ENCODE measurements around the gene DAB2.
A peak's percentile ranks its signal among the peaks of the same experiment; 100 is the strongest.

DAB2 gene

GRCh38 chr5:39440192-39440957 is 15.6 kb upstream of the DAB2 start:
- Mint-ChIP-seq H3K27me3 (peaks cover 3% of the 10 kb centered on the region), H3K9me3 (no peaks in the 10 kb centered on the region), H3K27ac (no peak overlapping the region), H3K4me3 (no peak overlapping the region), H3K4me1 (peaks cover 6% of the 10 kb centered on the region), H3K36me3 (no peaks in the 10 kb centered on the region)
- DNase-seq (ENCODE audit: low spot score in 2 of 2) (no peak), ATAC-seq (ENCODE audit: low read depth) (no peak)

GRCh38 chr5:39439582-39440162 is 14.9 kb upstream of the DAB2 start:
- no peak overlapping the region for H3K27ac Mint-ChIP-seq
- DNase-seq (ENCODE audit: low spot score in 2 of 2) = no peak
- no peak overlapping the region for H3K4me3 Mint-ChIP-seq
- ATAC-seq (ENCODE audit: low read depth) = peak; percentile 54
- H3K36me3 Mint-ChIP-seq = no peaks in the 10 kb centered on the region
- no peaks in the 10 kb centered on the region for H3K9me3 Mint-ChIP-seq
- H3K27me3 Mint-ChIP-seq = peaks cover 3% of the 10 kb centered on the region
- peaks cover 6% of the 10 kb centered on the region for H3K4me1 Mint-ChIP-seq

GRCh38 chr5:39437467-39437866 is 12.7 kb upstream of the DAB2 start:
- DNase-seq (ENCODE audit: low spot score in 2 of 2) = no peak
- H3K4me3 Mint-ChIP-seq = no peak overlapping the region
- no peaks in the 10 kb centered on the region for H3K36me3 Mint-ChIP-seq
- peaks cover 6% of the 10 kb centered on the region for H3K4me1 Mint-ChIP-seq
- H3K27me3 Mint-ChIP-seq = peaks cover 5% of the 10 kb centered on the region
- H3K27ac Mint-ChIP-seq = no peak overlapping the region
- ATAC-seq (ENCODE audit: low read depth) = no peak
- H3K9me3 Mint-ChIP-seq = no peaks in the 10 kb centered on the region

GRCh38 chr5:39433848-39434247 is 9.1 kb upstream of the DAB2 start:
- no peak overlapping the region for H3K27ac Mint-ChIP-seq
- no peak overlapping the region for H3K4me3 Mint-ChIP-seq
- no peaks in the 10 kb centered on the region for H3K9me3 Mint-ChIP-seq
- peaks cover 3% of the 10 kb centered on the region for H3K4me1 Mint-ChIP-seq
- no peaks in the 10 kb centered on the region for H3K36me3 Mint-ChIP-seq
- DNase-seq (ENCODE audit: low spot score in 2 of 2) (no peak), ATAC-seq (ENCODE audit: low read depth) (no peak)
- H3K27me3 Mint-ChIP-seq = peaks cover 3% of the 10 kb centered on the region

- H3K36me3 Mint-ChIP-seq = no peaks in the 10 kb centered on the region
- ATAC-seq (ENCODE audit: low read depth) = no peak
- H3K27ac Mint-ChIP-seq = no peak overlapping the region
- H3K27me3 Mint-ChIP-seq = peaks cover 3% of the 10 kb centered on the region
- no peak for DNase-seq (ENCODE audit: low spot score in 2 of 2)
- H3K4me1 Mint-ChIP-seq = no peaks in the 10 kb centered on the region
- no peaks in the 10 kb centered on the region for H3K9me3 Mint-ChIP-seq
- no peak overlapping the region for H3K4me3 Mint-ChIP-seq
Measured at GRCh38 chr5:39432696-39433530, 8.1 kb upstream of the DAB2 start.

GRCh38 chr5:39430461-39430860 is 5.7 kb upstream of the DAB2 start:
- H3K4me3 Mint-ChIP-seq = no peak overlapping the region
- no peak overlapping the region for H3K27ac Mint-ChIP-seq
- H3K27me3 Mint-ChIP-seq = peaks cover 6% of the 10 kb centered on the region
- no peaks in the 10 kb centered on the region for H3K36me3 Mint-ChIP-seq
- H3K9me3 Mint-ChIP-seq = no peaks in the 10 kb centered on the region
- DNase-seq (ENCODE audit: low spot score in 2 of 2) (no peak), ATAC-seq (ENCODE audit: low read depth) (no peak)
- H3K4me1 Mint-ChIP-seq = no peaks in the 10 kb centered on the region

GRCh38 chr5:39428640-39429039 is 3.9 kb upstream of the DAB2 start:
- Mint-ChIP-seq H3K9me3 (no peaks in the 10 kb centered on the region), H3K36me3 (no peaks in the 10 kb centered on the region), H3K4me3 (no peak overlapping the region), H3K4me1 (peaks cover 2% of the 10 kb centered on the region), H3K27me3 (peaks cover 7% of the 10 kb centered on the region), H3K27ac (no peak overlapping the region)
- DNase-seq (ENCODE audit: low spot score in 2 of 2) = no peak
- ATAC-seq (ENCODE audit: low read depth) = no peak

- ATAC-seq (ENCODE audit: low read depth) (no peak), DNase-seq (ENCODE audit: low spot score in 2 of 2) (no peak)
- no peaks in the 10 kb centered on the region for H3K36me3 Mint-ChIP-seq
- no peaks in the 10 kb centered on the region for H3K9me3 Mint-ChIP-seq
- peaks cover 8% of the 10 kb centered on the region for H3K27me3 Mint-ChIP-seq
- no peak overlapping the region for H3K27ac Mint-ChIP-seq
- H3K4me3 Mint-ChIP-seq = no peak overlapping the region
- H3K4me1 Mint-ChIP-seq = peaks cover 2% of the 10 kb centered on the region
Measured at GRCh38 chr5:39427633-39428032, 2.9 kb upstream of the DAB2 start.

GRCh38 chr5:39427229-39427628 is 2.4 kb upstream of the DAB2 start:
- Mint-ChIP-seq H3K27ac (no peak overlapping the region), H3K4me1 (peaks cover 2% of the 10 kb centered on the region), H3K27me3 (peaks cover 6% of the 10 kb centered on the region), H3K36me3 (no peaks in the 10 kb centered on the region), H3K4me3 (no peak overlapping the region), H3K9me3 (no peaks in the 10 kb centered on the region)
- ATAC-seq (ENCODE audit: low read depth) (no peak), DNase-seq (ENCODE audit: low spot score in 2 of 2) (no peak)

GRCh38 chr5:39426746-39427105 is 1.9 kb upstream of the DAB2 start:
- Mint-ChIP-seq H3K36me3 (no peaks in the 10 kb centered on the region), H3K4me1 (peaks cover 2% of the 10 kb centered on the region), H3K9me3 (no peaks in the 10 kb centered on the region), H3K4me3 (no peak overlapping the region), H3K27me3 (peaks cover 6% of the 10 kb centered on the region), H3K27ac (no peak overlapping the region)
- ATAC-seq (ENCODE audit: low read depth) = no peak
- DNase-seq (ENCODE audit: low spot score in 2 of 2) = no peak

GRCh38 chr5:39426051-39426745 is 1.4 kb upstream of the DAB2 start:
- H3K4me3 Mint-ChIP-seq = no peak overlapping the region
- DNase-seq (ENCODE audit: low spot score in 2 of 2) (no peak), ATAC-seq (ENCODE audit: low read depth) (no peak)
- no peak overlapping the region for H3K27ac Mint-ChIP-seq
- H3K4me1 Mint-ChIP-seq = peaks cover 2% of the 10 kb centered on the region
- H3K36me3 Mint-ChIP-seq = no peaks in the 10 kb centered on the region
- H3K27me3 Mint-ChIP-seq = peaks cover 6% of the 10 kb centered on the region
- H3K9me3 Mint-ChIP-seq = no peaks in the 10 kb centered on the region

GRCh38 chr5:39423331-39423751 is 1.4 kb downstream of the DAB2 start:
- no peak overlapping the region for H3K27ac Mint-ChIP-seq
- no peaks in the 10 kb centered on the region for H3K36me3 Mint-ChIP-seq
- H3K4me1 Mint-ChIP-seq = peaks cover 2% of the 10 kb centered on the region
- ATAC-seq (ENCODE audit: low read depth) (no peak), DNase-seq (ENCODE audit: low spot score in 2 of 2) (no peak)
- no peaks in the 10 kb centered on the region for H3K9me3 Mint-ChIP-seq
- H3K27me3 Mint-ChIP-seq = peaks cover 6% of the 10 kb centered on the region
- no peak overlapping the region for H3K4me3 Mint-ChIP-seq

- Mint-ChIP-seq H3K36me3 (no peaks in the 10 kb centered on the region), H3K27ac (no peak overlapping the region), H3K4me3 (no peak overlapping the region), H3K4me1 (peaks cover 2% of the 10 kb centered on the region), H3K9me3 (no peaks in the 10 kb centered on the region), H3K27me3 (peaks cover 6% of the 10 kb centered on the region)
- ATAC-seq (ENCODE audit: low read depth) (no peak), DNase-seq (ENCODE audit: low spot score in 2 of 2) (no peak)
Measured at GRCh38 chr5:39422728-39423285, 2.0 kb downstream of the DAB2 start.
